Right renal cortex interstitium (tissue), 3 donors: ENCODE data around the gene TMEM185A. TPM values are rescaled to one million over a fixed set of nuclear protein-coding genes. Genes with fewer than 3 reads are reported as not detected.
"Not testable (repeated sequence)": the region's sequence is repeated elsewhere in the genome, so short reads cannot be mapped to it uniquely, and the experiment has no call there.

Experiments
- DNase-seq, 3 donors: peaks; one replicate each; pipeline ENCODE4 v3.0.0-alpha.2; 2013; ENCODE audit warnings: low read depth in 3 of 3, low spot score in 2 of 3
- polyA plus RNA-seq, 3 donors: library from polyadenylated mRNA; unstranded; fragments of 120-200 nt; gene quantifications; one replicate each; pipeline ENCODE4 v1.2.1, GENCODE V29; 2013; ENCODE audit not compliant: insufficient read length in 3 of 3

The TMEM185A gene
- polyA plus RNA-seq, result 10 to 100 TPM; 41.2 to 45.7 (median 44.6) TPM

DNA sequence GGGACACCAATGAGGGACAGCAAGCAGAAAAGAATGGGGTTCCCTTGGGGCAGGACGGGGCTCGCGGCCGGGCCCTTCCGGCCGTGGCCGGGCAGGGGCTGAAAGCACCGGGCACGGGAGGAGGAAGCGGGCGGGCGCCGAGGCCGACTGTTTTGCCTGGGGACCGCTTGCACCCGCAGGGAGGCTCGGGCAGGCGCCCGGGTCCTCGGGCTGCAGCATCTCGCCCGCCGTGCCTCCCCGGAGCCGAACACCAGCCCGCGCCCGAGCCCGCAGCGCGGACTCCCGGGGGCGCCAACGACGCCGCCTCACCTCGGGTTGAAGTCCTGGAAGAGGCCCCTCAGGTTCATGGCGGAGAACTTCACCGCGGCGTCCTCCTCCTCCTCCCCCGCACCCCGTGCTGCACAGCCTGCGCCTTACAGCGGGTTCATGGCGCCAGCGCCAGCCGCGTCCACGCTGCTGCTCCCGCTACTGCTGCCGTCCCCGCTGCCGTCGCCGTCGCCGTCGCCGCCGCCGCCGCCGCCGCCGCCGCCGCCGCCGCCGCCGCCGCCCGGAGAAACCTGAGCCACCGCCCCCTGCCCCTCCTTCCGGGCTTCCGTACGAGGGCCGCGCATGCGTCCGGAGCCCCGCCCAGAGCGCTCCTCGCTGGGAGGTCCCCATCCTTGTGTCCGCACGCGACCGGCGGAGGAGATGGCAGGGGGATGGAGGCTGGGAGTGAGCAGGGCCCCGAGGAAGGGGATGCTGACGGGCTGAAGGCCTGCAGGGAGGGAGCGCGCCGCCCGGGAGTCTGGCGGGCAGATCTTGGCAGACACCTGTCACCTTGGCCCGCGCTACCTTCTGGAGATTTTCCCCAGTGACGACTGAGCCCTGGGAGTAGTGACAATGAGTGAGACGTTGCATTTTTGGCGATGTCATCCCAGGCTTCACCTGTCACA, at the start of gene TMEM185A:
Gene TMEM185A, minus strand, starts transcription at position 559 of the 932 bp plus-strand sequence. Its CDS starts 212 bp downstream, at position 347.
- DNase-seq, result no peak

- no peak for DNase-seq
Measured at GRCh38 chrX:149681182-149681581, 49.6 kb upstream of the TMEM185A start.

- not testable (repeated sequence) for DNase-seq
Measured at GRCh38 chrX:149679164-149679678, 47.6 kb upstream of the TMEM185A start.

GRCh38 chrX:149675554-149675953, 44.0 kb upstream of the TMEM185A start:
- DNase-seq, result not testable (repeated sequence)

DNA sequence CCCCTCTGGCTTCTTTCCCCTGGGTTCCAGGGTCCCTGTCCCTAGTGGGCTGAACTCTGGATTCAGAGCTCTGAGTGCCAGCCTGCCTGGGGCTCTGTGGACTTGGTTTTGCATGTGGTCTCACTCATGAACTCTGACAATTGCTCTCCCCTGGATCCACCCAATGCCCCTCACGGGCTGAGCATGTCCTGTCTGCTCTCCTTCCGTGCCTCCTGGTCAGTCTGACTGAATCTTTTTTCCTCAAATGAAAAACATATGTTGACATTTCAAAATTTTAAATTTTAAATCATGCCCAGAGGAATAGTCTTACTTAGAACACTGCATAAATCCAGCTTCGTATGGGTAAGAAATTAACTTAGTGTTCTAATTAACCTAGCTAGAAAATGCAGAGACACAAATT, 43.5 kb upstream of the TMEM185A start:
- DNase-seq, result not testable (repeated sequence)

- DNase-seq, result not testable (repeated sequence)
Measured at GRCh38 chrX:149660613-149661012, 29.0 kb upstream of the TMEM185A start.

- DNase-seq, result not testable (repeated sequence)
Measured at GRCh38 chrX:149656260-149656884, 24.8 kb upstream of the TMEM185A start.

DNA sequence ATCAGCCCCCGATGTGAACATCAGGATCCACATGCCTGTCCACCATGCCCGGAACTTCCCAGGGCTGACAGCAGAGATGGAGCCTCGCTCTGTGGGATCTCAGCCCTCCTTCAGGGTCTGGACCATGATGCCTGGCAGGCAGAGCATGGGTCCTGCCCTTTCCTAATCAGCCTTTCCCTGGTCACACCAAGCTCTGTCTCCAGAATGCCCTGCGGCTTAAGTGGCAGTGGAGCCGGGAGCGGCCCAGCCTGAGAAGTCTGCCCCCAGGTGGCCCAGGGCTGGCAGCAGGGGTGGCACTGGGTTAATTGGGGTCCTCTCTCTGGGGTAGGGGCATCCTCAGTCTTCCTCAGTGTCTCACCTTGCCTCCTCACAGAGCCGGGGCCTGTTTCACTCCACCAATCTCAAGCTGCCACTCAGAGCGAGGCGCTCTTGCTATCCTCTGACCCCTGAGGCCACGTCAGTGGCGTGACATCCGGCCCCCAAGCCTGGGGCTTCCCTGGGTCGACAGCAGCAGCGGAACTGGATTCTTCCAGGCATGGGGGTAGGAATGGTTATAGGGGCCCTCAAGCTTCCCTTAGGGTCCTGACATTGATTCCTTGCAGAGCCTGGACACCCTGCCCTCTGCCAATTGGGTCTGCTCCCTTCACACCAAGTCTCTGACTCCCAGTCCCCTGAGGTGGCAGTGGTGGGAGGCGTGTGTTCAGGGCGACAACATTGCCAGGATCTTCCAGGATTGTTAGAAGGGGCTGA, 20.8 kb upstream of the TMEM185A start:
- no peak for DNase-seq

DNA sequence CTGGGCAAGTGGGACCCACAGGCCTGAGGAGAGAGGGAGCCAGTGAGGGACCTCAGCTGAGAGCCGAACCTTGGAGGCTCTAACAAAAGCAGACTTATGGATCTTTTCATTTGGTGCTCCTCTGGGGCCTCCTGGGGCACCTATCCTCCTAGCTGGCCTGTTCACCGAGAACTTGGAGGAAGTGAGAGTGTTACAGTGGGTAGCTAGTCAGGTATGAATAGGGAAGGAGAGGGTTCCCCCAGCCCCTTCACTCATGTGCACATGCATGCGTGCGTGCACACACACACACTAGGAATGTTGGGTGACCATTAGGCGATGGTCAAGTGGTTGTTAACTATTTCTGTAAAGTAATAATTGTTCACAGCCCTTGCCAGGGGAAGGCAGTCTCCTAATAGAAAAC, 18.6 kb upstream of the TMEM185A start:
- DNase-seq, result no peak

DNA sequence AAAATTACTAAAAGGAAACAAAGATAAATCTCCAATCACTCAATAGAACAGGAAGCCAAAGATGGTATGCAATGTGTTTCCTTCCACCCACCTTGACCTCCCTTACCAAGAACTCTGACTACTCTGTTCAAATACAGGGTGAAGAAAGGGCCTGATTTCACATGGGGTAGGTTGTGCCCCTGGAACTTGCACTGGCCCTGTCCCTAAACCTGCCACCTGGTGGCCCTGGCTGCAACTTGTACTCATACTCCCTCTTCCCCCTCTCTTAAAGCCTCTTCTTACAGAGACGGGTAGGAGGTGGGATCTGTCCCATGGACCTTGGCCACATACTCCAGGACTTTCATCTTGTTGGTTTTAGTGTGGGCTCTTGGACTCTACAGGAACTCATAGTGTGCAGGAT, 17.3 kb upstream of the TMEM185A start:
- DNase-seq, result no peak

DNA sequence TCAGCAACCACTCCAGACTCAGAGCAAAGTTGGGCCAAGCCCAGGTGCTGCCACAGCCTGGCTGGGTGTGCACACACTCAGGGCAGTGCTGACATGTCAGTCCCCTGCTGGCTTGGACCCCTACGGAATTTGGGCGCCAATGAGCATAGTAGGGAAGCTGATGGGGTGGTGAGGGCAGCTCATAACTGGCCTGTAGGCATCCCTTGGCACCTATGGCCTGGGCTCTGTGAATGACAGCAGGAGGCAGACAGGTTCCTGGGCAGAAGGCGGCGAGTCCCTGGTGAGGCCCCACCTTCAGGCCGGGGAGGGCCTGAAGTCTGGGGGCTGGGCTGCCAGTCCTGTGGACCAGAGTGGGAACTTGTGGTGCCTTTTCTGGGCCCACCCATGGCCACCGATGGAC, 15.9 kb upstream of the TMEM185A start:
- DNase-seq, result no peak

DNA sequence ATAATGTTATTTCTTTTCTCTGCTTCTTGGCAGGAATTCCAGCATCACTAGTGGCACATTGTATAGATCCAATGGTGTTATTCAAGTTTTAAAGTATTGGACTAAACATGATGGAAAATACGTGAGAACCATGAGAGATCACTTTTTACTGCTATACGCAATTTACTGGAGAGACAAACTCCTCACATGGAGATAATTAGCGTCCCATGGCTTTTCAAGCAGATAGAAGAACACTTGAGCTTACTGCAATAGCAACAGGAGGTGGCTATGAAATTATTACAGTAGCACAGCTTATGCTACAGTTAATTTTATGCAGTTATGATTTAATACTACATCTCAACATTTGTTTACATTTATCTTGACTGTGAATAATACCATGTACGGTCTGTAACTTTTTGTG, 11.9 kb upstream of the TMEM185A start:
- no peak for DNase-seq

DNA sequence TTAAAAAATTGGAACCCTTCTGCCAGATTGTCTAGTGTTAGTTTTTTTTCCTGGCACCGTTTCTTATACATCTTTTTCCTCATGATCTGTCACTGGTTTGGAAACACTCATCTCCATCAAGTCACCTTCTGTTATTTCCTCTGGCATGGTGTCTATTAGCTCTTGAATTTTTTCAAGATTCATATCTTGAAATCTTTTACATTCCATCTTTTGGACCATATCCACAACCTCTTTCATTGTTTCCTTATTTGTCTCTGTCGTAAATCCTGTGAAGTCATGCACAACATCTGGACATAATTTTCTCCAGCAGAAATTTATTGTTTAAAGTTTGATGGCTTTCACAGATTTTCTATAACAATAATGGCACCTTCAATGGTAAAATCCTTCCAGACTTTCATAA, 10.2 kb upstream of the TMEM185A start:
- DNase-seq, result no peak

- no peak for DNase-seq
Measured at GRCh38 chrX:149641432-149641831, 9.8 kb upstream of the TMEM185A start.

GRCh38 chrX:149639568-149639967, 8.0 kb upstream of the TMEM185A start:
- DNase-seq, result no peak

- DNase-seq, result no peak
Measured at GRCh38 chrX:149638860-149639259, 7.3 kb upstream of the TMEM185A start.

GRCh38 chrX:149633511-149633910, 1.9 kb upstream of the TMEM185A start:
- DNase-seq, result no peak

DNA sequence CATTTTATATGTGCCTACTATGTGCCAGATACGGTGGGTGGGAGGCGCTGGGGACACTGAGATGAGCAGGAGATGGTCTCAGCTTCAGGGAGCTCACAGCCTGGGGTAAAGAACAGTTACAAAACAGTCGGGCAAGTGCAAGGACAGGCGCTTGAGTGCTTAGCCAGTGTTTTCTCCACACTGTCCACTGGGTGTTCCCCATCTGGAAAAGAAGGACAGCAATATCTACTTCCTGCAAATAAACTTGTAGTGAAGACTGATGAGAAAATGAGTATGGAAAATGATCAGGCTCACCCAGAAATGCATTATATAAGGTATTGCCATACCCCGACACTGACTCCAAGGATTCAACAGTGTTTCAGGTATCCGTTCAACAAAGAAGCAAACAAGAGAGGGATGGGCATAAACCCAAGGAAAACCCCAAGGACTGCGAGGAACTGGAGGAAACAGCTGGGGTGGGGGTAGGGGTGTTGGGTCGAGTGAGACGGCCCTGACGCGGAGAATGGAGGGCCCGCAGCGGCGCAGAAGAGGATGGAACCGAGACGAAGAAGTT, 835 bp downstream of the TMEM185A start:
- no peak for DNase-seq

DNA sequence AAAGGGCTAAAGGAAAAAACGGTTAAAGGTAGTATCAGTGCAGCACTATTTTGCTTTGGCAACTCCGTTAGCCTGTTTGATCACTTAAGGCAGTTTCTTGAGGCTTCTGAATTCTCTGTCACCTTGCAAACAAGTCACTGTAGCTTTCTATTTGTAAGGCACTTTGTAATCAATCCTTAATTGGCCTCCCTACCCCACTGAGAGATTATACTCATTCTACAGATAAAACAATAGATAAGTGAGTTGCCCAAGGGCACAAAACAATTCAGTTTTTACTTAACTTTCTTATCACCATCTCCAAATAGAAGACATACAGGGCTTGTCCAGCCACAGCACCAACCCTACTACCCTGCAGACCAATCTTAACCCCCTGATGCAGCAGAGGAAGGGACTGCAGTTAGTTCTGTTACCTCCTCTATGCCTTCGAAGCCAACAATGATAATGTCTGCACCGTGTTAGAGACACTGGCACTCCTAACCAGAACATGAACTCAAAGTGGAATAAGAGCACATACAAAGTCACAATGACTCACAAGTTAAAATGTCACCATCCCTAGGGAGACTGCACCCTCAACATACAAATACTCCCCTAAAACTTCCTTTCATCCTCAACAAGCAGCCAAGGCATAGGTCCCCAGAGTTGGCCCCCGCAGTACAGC, 1.7 kb downstream of the TMEM185A start:
- DNase-seq, result no peak

- no peak for DNase-seq
Measured at GRCh38 chrX:149628768-149629167, 2.8 kb downstream of the TMEM185A start.
